ENCODE results near the gene SLC9A3.
"Not testable (repeated sequence)": the region's sequence is repeated elsewhere in the genome, so short reads cannot be mapped to it uniquely, and the experiment has no call there.

Gene SLC9A3

GRCh38 chr5:474840-475661 is 49.2 kb downstream of the SLC9A3 start:
- DNase-seq (ENCODE audit: low read depth): no peak

GRCh38 chr5:474232-474839 is 49.9 kb downstream of the SLC9A3 start:
- not testable (repeated sequence) for DNase-seq (ENCODE audit: low read depth)

- DNase-seq (ENCODE audit: low read depth): no peak
Measured at GRCh38 chr5:473551-474192, 50.6 kb downstream of the SLC9A3 start.

GRCh38 chr5:472656-473550 is 51.3 kb downstream of the SLC9A3 start:
- DNase-seq (ENCODE audit: low read depth): peak; percentile 71

GRCh38 chr5:472076-472655 is 52.1 kb downstream of the SLC9A3 start:
- DNase-seq (ENCODE audit: low read depth): no peak

- DNase-seq (ENCODE audit: low read depth): no peak
Measured at GRCh38 chr5:471750-472058, 52.5 kb downstream of the SLC9A3 start.

- no peak for DNase-seq (ENCODE audit: low read depth)
Measured at GRCh38 chr5:470961-471749, 53.1 kb downstream of the SLC9A3 start.

GRCh38 chr5:469752-470483 is 54.3 kb downstream of the SLC9A3 start:
- DNase-seq (ENCODE audit: low read depth): no peak

- no peak for DNase-seq (ENCODE audit: low read depth)
Measured at GRCh38 chr5:468401-468800, 55.8 kb downstream of the SLC9A3 start.

GRCh38 chr5:466661-467310 is 57.5 kb downstream of the SLC9A3 start:
- DNase-seq (ENCODE audit: low read depth): no peak

- DNase-seq (ENCODE audit: low read depth): no peak
Measured at GRCh38 chr5:465591-466403, 58.5 kb downstream of the SLC9A3 start.

- no peak for DNase-seq (ENCODE audit: low read depth)
Measured at GRCh38 chr5:464843-465590, 59.2 kb downstream of the SLC9A3 start.

GRCh38 chr5:464446-464842 is 59.8 kb downstream of the SLC9A3 start:
- no peak for DNase-seq (ENCODE audit: low read depth)

- no peak for DNase-seq (ENCODE audit: low read depth)
Measured at GRCh38 chr5:463952-464351, 60.3 kb downstream of the SLC9A3 start.

- no peak for DNase-seq (ENCODE audit: low read depth)
Measured at GRCh38 chr5:463301-463700, 60.9 kb downstream of the SLC9A3 start.

GRCh38 chr5:462051-462481 is 62.2 kb downstream of the SLC9A3 start:
- DNase-seq (ENCODE audit: low read depth): no peak

GRCh38 chr5:460273-460625 is 64.0 kb downstream of the SLC9A3 start:
- no peak for DNase-seq (ENCODE audit: low read depth)

GRCh38 chr5:459562-460272 is 64.5 kb downstream of the SLC9A3 start:
- no peak for DNase-seq (ENCODE audit: low read depth)

Measured in stimulated activated CD8-positive, alpha-beta memory T cell treated with anti-CD3 and anti-CD28 coated beads, Interleukin-15, amount 100 ng/mL, for 1 hour (primary cell).